ENCODE results near the gene SLC47A2. TPM values are rescaled to one million over a fixed set of nuclear protein-coding genes. Genes with fewer than 3 reads are reported as not detected.

SLC47A2 gene
- total and polyA plus RNA-seq, 2 experiments from 2014 or later = not detected

DNA sequence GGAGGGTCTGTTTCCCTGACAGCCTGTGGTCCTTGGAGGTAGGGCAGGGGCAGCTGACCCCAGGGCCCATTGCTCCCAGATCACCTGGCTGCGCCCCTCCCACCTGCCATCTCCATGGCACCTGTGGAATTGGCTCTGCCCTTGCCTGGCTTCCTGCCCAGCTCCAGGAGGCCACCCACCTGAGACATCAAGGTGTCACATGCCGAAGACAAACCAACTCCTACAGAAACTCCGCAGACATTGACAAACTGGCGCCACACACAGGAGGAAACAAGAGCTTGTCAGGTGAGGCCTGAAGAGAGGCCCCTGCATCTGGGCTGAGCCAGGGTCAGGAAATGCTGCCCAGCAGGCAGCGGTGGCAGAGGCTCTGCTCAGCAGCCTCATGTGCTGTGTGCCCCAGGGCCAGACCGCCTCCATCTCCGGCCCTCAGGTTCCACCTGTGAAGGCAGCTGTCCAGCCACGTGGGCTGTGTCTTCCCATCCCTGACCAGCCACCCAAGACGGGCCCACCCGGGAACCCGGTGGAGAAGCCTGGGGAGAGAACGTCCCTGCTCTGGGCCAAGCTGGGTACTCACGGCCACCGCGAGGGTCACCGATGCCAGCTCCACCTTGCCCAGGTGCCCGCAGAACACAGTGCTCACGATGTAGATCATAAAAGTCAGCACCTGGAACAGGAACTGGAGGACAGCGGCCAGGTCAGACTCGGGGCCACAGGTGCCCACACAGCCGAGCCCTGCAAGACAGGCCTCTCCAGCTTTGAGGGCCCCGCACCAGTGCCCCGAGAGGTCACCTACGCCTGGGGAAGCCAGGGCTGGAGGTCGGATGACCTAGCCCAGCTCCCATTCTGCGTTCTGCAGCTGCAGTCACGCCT, 1.6 kb downstream of the SLC47A2 start:
- no peaks in the 10 kb centered on the region for H4K20me1 ChIP-seq (ENCODE audit: insufficient read depth)
- no peaks in the 10 kb centered on the region for H3K9me2 ChIP-seq (ENCODE audit: insufficient read depth)
- in situ Hi-C loops (cut with MboI) = no loop called here
- 84 to 86% methylated on average over 27 of the region's 27 CpGs for WGBS, 2 experiments (ENCODE audit: low coverage in 1 of 2, low lambda C conversion rate in 2 of 2, missing lambda C conversion rate in 2 of 2)
- no peaks in the 10 kb centered on the region for H3K9me3 ChIP-seq (ENCODE audit: low read depth)
- no peaks in the 10 kb centered on the region for H3K27me3 ChIP-seq (replicated peaks; ENCODE audit: insufficient read depth)
- no peak for DNase-seq
- no peaks in the 10 kb centered on the region for H3K79me2 ChIP-seq (ENCODE audit: insufficient read depth)
- no peak overlapping the region for H3K4me2 ChIP-seq (ENCODE audit: unreplicated experiment)
- TF ChIP-seq EZH2phosphoT487 (IDR thresholded peaks at IDR 0.05; ENCODE audit: insufficient read depth, low read depth) = no peak
- no peak for TF ChIP-seq EZH2 (IDR thresholded peaks at IDR 0.05; ENCODE audit: insufficient read depth, poor library complexity, severe bottlenecking)
- H3K36me3 ChIP-seq (ENCODE audit: low read depth) = no peaks in the 10 kb centered on the region
- H2AFZ ChIP-seq = no peak overlapping the region
- no peaks in the 10 kb centered on the region for H3K4me1 ChIP-seq (ENCODE audit: insufficient read depth)
- no peak overlapping the region for H3K9ac ChIP-seq
- no peaks in the 10 kb centered on the region for H3F3A ChIP-seq (ENCODE audit: insufficient read depth)
- no peak overlapping the region for H3K4me3 ChIP-seq
- no peak overlapping the region for H3K27ac ChIP-seq

DNA sequence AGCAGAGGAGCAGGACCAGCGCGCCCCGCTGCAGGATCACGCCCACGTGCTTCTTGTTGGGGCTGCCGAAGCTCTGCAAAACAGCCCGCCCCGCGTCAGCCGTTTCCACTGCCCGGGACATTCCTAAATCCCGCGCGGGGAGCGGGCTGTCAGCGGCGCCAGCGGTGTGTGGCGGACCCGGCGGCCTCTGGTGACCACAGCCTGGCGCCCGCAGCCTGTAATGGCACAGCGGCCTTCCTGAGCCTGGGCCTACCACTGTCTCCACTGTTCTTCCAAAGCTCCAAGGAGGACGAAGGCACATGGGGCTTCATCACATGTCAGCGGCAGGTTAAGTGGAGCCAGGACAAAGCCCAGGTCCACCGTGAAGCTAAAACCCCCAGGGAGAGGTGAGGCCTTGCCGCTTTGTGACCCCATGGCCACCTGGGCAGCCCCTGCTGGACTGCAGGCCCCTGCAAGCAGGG, 2.5 kb downstream of the SLC47A2 start:
- no peaks in the 10 kb centered on the region for H4K20me1 ChIP-seq (ENCODE audit: insufficient read depth)
- WGBS, 2 experiments (ENCODE audit: low coverage in 1 of 2, low lambda C conversion rate in 2 of 2, missing lambda C conversion rate in 2 of 2) = 88 to 92% methylated on average over 28 of the region's 28 CpGs
- H3K79me2 ChIP-seq (ENCODE audit: insufficient read depth) = no peaks in the 10 kb centered on the region

DNA sequence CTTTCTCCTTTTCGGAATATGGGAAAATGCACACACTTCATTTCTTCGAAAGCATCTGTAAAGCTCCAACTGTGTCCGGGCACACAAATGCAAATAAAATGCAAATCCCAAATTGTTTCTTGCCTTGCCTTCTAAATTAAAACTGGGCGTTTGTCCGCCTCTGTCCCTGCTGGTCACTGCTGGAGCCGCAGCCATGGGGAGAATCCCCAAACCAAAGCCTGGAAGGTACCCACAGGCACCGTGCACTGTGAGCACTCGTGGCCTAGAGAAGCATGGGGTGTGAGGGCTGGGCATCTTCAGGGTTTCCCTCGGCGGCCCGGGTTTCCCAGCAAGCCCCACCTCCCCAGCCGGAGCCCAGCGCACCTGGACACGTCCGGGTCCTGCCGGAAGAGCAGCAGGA, 2.9 kb downstream of the SLC47A2 start:
- WGBS, 2 experiments (ENCODE audit: low coverage in 1 of 2, low lambda C conversion rate in 2 of 2, missing lambda C conversion rate in 2 of 2) = 74% methylated on average over 16 of the region's 16 CpGs
- Histone ChIP-seq H4K20me1 (ENCODE audit: insufficient read depth) (no peaks in the 10 kb centered on the region), H3K9me2 (ENCODE audit: insufficient read depth) (no peaks in the 10 kb centered on the region), H3K9me3 (ENCODE audit: low read depth) (no peaks in the 10 kb centered on the region), H3K4me2 (ENCODE audit: unreplicated experiment) (no peak overlapping the region), H3K4me3 (no peak overlapping the region), H3K27me3 (replicated peaks; ENCODE audit: insufficient read depth) (no peaks in the 10 kb centered on the region), H3K79me2 (ENCODE audit: insufficient read depth) (no peaks in the 10 kb centered on the region), H3F3A (ENCODE audit: insufficient read depth) (no peaks in the 10 kb centered on the region), H2AFZ (no peak overlapping the region), H3K9ac (no peak overlapping the region), H3K4me1 (ENCODE audit: insufficient read depth) (no peaks in the 10 kb centered on the region), H3K36me3 (ENCODE audit: low read depth) (no peaks in the 10 kb centered on the region), H3K27ac (no peak overlapping the region)
- in situ Hi-C loops (cut with MboI) = no loop called here
- TF ChIP-seq EZH2 (IDR thresholded peaks at IDR 0.05; ENCODE audit: insufficient read depth, poor library complexity, severe bottlenecking) (no peak), EZH2phosphoT487 (IDR thresholded peaks at IDR 0.05; ENCODE audit: insufficient read depth, low read depth) (no peak)
- DNase-seq = no peak

More for the DNA sequence above, 2.5 kb downstream of the SLC47A2 start:
- Histone ChIP-seq H3K4me3 (no peak overlapping the region), H3K9me2 (ENCODE audit: insufficient read depth) (no peaks in the 10 kb centered on the region), H3K9me3 (ENCODE audit: low read depth) (no peaks in the 10 kb centered on the region), H2AFZ (no peak overlapping the region), H3F3A (ENCODE audit: insufficient read depth) (no peaks in the 10 kb centered on the region), H3K27ac (no peak overlapping the region), H3K27me3 (replicated peaks; ENCODE audit: insufficient read depth) (no peaks in the 10 kb centered on the region), H3K4me1 (ENCODE audit: insufficient read depth) (no peaks in the 10 kb centered on the region), H3K9ac (no peak overlapping the region), H3K36me3 (ENCODE audit: low read depth) (no peaks in the 10 kb centered on the region), H3K4me2 (ENCODE audit: unreplicated experiment) (no peak overlapping the region)
- in situ Hi-C loops (cut with MboI) = no loop called here
- no peak for TF ChIP-seq EZH2 (IDR thresholded peaks at IDR 0.05; ENCODE audit: insufficient read depth, poor library complexity, severe bottlenecking)
- no peak for TF ChIP-seq EZH2phosphoT487 (IDR thresholded peaks at IDR 0.05; ENCODE audit: insufficient read depth, low read depth)
- DNase-seq = no peak

DNA sequence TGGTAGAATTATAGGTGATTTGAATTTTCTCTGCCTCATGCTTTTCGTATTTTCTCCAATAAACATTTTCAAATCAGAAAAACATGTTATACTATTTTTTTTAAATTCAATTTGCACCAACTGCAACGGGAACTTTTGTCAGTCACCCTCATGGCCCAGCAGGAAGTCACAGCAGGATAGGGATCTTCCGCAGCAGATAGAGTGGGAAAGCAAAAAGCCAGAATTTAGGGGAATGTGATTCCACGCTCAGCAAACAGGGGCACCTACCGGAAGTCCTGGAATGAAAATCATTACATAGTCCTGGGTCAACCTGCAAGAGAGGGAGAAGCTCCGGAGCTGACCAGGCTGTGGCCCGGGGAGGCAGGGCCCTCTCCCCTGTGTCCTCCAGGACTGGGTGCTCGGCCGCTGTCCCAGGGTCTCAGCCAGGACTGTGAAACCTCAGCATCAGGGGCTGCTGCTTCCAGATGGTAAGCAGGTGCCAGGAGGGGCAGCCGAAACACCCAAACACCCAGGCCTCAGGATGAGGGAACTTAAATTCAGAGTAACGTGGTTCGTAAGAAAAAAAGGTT, 3.9 kb downstream of the SLC47A2 start:
- Histone ChIP-seq H3K9me3 (ENCODE audit: low read depth) (no peaks in the 10 kb centered on the region), H4K20me1 (ENCODE audit: insufficient read depth) (no peaks in the 10 kb centered on the region), H3K79me2 (ENCODE audit: insufficient read depth) (no peaks in the 10 kb centered on the region), H3K9me2 (ENCODE audit: insufficient read depth) (no peaks in the 10 kb centered on the region), H3K27me3 (replicated peaks; ENCODE audit: insufficient read depth) (no peaks in the 10 kb centered on the region), H3K36me3 (ENCODE audit: low read depth) (no peaks in the 10 kb centered on the region), H3F3A (ENCODE audit: insufficient read depth) (no peaks in the 10 kb centered on the region), H3K4me3 (no peak overlapping the region), H3K4me1 (ENCODE audit: insufficient read depth) (no peaks in the 10 kb centered on the region), H3K27ac (no peak overlapping the region), H2AFZ (no peak overlapping the region), H3K4me2 (ENCODE audit: unreplicated experiment) (no peak overlapping the region), H3K9ac (no peak overlapping the region)
- 56 to 62% methylated on average over 12 of the region's 12 CpGs for WGBS, 2 experiments (ENCODE audit: low coverage in 1 of 2, low lambda C conversion rate in 2 of 2, missing lambda C conversion rate in 2 of 2)
- TF ChIP-seq EZH2phosphoT487 (IDR thresholded peaks at IDR 0.05; ENCODE audit: insufficient read depth, low read depth) (no peak), EZH2 (IDR thresholded peaks at IDR 0.05; ENCODE audit: insufficient read depth, poor library complexity, severe bottlenecking) (no peak)
- in situ Hi-C loops (cut with MboI) = no loop called here
- no peak for DNase-seq
